ENCODE results near the gene TRDMT1.

Gene TRDMT1

DNA sequence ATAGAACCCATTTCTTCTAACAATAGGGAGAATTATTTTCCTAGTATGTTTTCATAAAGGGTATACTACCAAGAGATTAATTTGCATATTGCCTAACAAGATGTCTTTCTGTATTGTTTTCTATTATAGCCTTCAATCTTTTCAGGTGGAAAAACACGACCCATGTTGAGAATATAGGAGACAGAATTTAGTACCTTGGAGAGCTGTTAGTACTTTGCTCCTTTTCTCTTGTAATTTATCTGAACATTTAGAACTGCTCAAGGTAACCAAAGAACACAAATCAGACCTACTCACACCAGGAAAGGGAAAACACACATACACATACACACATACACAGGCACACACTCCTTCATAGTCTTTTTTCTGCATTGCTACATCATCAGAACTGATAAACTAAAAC, 7.8 kb upstream of the TRDMT1 start:
- no peak for DNase-seq

DNA sequence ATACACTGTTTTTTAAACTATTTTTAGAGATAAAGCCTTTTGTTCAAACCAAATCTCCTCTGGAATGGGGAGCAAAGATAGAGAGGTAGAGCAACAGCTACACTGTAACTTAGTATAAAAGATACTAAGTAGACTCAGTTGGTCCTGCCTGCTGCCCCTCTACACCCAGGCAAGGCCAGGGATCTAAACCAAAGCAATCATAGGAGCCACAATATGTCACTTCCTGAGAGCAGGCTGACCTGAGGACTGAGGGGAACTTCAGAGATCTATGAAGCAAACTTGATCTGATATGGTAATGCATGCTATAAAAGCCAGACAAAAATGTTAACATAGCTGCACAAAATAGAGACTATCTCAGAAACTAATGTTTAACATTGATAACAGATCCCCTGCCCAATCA, 7.0 kb upstream of the TRDMT1 start:
- no peak for DNase-seq

DNA sequence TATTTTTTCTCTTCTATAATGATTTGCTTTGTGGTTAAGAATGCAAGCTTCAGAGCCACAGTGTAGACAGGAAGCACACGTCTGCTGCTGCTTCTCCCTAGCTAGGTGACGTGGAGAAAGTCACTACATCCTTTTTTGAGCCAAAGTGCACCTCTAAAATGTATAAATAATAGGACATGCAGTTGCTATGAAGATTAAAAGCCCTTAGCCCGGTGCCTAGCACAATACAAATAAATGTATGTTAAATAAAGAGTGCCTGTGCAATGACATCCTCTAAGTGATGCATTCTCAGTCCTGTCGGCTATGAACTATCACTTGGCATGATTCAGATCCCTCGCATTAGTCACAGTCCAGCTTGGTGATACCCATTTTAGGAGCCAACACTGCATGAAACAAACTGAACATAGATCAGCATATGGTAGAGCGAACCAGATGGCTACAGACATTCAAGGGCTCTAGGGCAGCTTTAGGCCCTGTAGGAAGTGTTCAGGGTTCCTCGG, 4.8 kb upstream of the TRDMT1 start:
- DNase-seq, result no peak

DNA sequence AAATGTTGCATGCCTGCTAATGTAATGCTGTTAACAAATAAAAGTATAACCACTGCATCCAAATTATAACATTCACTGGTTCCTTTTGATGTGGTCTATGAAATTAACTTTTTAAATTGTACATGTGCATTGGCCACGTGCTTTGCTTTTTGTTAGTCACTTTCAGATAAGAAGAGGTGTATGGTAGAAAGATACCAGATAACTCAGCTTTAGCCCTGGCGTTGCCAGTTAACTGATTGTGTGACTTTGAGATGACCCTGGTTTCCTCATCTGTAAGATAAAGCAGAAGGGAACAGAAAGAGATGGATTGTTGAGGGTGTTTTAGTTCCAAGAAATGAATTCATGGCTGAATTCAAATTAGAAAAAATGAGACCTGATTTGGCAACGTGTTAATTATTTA, 1.9 kb upstream of the TRDMT1 start:
- DNase-seq, result no peak

DNA sequence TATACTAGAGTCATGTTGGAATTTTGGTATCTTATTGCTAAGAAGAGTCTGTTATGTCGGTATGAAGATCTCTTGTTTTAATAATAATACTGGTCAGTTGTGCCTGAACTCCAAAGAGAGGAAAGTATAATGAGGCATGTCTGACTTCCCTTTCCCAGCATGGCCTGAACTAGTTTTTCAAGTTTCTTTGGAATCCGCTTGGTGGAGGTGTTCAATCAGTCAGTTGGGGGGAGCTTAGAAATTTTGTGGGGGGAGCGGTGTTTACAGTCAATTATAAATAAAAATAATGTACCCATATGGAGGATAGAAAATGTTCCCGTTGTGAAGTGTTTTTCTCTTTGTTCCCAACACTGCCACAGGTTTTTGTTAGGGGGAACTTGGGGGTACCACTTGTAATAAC, 1.5 kb upstream of the TRDMT1 start:
- DNase-seq, result no peak

DNA sequence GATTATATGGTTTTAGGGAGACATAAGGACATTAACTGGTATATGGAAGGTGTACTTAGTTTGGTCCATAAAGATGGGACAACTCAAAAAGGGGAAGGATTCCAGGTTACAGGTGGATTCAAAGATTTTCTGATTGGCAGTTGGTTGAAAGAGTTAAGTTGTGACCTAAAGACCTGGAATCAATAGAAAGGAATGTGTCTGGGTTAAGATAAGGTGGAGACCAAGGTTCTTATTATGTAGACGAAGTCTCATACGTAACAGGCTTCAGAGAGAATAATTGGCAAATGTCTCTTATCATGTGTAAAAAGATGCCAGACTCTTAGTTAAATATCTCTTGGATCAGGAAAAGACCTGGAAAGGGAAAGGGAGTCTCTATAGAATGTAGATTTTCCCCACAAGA, 1.0 kb upstream of the TRDMT1 start:
- no peak for DNase-seq

DNA sequence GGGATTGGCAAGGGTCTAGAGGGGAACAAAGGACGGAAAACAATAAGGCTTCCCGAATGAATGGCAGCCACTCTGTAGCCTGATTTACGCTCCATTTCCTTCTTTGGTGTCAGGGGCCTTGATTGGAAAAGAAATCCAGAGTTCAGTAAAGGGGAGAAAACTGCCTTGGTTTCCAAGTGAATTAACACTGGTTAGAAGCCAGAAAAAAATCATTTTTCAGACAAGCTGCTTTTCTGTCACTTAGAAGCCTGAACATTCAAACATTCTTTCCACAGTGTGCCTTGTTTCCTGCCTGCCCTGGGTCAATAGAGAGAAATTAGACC, 283 bp upstream of the TRDMT1 start:
- DNase-seq, result no peak

DNA sequence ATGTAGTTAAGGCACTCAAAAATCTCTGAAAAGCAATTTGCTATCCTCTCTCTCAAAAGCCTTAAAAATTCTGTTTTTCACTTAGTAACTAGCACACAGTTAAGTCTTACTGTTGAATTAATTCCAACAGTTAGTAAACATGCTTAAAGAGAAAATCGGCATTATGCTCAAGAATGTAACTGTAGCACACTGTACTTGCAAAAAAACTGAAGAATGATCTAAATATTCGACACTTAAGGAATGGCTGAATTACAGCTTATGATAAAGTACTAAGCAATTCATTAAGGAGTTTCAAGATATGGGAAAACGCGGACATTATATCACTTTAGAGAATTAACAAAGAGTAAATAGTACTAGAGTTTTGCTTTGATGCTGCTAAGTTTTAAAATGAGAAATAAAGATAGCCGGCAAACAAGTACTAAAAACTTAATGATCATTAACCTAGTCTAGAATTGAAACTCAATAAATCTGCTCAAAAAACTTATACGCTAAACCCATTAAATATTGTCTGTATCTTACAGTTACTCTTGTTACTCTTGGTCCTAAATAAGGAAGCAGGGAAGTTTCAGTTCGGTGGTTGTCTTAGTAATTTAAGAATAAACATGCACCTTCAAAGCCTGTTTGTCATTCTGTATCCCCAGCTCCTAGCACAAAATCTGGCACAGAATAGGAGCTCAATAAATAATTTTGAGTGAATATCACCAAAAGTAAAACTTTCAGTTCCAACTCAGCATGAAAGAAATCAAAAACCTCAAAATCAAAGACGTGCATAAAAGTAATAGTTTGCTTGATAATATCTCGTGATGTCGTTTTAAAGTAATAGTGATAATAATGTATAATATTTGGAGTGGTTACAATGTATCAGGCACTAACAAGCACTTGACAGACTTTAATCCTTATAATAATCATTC, 1.2 kb downstream of the TRDMT1 start:
- no peak for DNase-seq

DNA sequence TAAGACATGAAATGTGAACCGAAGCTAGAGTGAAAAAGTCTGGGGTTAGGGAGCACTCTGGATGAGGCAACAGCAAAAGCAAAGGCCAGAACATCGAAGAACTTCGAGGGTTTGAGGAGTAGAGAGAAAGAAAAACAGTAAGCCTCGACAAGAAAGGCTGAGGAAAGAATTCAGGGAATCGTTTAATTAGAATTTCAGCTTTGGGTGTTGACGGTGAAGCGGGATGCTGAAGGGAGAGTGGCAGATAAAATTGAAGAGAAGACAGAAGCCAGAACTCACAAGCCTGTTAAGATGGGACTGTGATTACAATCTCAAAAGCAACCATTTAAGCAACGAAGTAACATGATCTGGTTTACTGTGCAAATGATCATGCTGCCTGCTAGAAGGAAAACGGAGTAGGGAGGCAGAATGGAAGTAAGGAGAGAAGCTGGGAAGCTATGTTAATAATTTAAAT, 2.1 kb downstream of the TRDMT1 start:
- no peak for DNase-seq

DNA sequence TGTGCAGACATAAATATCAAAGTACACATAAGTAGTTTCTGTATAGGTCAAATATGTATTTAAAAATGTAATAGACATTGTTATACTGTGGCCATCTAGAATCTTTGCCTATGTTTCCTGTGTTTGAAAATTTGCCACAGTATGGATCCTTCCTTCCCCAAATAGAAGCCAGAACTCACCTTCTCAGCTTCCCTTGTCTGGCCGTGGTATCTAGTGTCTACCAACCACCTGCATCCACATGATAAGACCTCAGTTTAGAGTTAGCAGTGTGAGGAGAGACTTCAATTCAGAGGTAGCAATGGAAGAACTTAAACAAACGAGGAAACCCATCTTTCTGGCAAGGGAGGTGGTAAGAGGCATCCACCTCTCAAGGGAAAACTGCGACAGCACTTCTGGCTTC, 4.9 kb downstream of the TRDMT1 start:
- no peak for DNase-seq

DNA sequence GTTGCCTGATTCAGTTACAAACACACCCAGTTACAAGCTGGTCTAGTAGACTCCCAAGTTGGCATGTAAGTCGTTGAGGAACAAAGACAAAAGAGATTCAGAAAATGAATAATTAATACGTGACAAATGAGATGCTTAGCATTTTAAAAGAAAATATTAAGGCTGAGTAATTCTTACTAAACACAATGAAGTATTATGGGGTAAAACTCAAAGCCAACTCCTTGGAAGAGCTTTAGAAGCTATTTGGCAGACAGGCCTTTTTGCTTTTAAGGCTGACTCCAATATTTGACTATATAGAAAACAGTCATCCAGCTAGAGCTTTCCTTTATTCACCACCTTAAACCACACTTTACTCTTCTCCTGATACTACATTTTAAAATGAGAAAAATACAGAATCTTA, 5.4 kb downstream of the TRDMT1 start:
- no peak for DNase-seq

DNA sequence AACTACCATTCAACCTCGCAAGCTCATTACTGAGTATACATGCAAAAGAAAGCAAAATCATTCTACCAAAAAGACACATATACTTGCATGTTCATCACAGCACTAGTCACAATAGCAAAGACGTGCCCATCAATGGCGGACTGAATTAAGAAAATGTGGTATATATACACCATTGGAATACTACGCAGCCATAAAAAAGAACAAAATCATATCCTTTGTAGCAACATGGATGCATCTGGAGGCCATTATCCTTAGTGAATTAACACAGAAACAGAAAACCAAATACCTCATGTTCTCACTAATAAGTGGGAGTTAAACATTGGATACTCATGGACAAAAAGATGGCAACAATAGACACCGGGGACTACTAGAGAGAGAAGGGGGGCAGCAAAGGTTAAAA, 6.4 kb downstream of the TRDMT1 start:
- no peak for DNase-seq

DNA sequence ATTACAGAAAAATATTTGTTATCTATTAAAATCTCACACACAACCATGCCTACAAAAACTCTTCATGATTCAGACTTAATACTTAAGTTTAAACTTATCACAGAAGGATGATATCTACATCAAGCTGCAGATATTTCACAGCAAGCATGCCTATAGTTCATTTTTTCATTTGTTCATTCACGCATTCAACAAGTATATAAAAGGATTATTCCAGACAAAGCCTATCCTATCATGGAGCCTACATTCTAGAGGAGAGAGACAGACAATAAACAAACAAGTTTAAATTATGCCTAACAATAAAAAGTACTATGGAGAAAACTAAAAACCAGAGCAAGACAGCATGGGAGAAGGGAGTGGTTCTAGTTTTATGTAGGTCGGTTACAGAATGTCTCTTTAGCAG, 10.9 kb downstream of the TRDMT1 start:
- no peak for DNase-seq

DNA sequence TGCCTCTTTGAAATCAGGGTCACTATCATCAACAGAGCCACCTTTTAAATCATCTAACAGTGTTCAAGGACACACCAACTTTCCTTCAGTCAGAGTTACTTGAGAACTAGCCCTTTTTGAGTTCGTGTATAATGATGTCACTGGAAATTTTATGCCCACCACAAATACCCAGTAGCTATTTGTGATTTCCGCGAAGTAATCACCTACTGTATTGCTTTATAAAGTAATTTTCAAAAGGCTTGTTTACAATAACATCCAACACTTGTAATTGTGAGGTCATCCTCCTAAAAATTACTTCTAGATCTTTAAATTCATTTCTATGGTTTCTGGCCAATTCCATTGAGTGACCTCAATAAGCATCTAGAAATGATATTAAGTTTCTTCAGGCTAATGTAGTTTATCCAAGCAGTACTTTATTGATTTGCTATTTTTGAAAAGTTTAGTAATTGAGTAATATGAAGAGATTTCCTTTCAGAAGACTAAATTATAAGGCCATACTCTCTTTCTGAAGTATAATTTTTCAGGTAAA, 12.8 kb downstream of the TRDMT1 start:
- no peak for DNase-seq

DNA sequence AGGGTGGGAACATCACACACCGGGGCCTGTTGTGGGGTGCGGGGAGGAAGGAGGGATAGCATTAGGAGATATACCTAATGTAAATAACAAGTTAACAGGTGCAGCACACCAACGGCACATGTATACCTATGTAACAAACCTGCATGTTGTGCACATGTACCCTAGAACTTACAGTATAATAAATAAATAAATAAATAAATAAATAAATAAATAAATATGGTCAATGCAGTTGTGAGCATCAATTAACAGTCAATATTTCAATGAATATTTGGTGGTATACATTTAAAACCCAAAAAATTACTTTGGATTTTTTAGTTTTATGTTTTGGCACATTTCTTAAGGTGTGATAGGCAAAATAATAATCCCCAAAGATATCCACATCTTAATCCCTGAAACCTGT, 15.6 kb downstream of the TRDMT1 start:
- DNase-seq, result no peak

DNA sequence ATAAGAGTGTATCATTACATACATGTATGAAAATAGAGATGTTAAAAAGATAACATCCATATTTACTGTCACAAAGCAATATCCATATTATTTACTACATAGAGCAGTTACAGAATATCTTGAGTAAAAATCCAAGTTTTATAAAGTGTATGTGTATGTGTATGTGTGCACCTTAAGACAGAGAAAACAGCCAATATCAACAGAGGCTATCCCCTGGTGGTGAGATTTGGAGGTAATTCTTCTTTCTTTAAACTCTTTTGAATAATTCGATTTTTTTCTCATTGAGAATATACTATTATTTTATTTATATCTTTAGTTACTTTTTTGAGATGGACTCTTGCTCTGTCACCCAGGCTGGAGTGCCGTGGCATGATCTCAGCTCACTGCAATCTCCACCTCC, 18.4 kb downstream of the TRDMT1 start:
- DNase-seq, result no peak

DNA sequence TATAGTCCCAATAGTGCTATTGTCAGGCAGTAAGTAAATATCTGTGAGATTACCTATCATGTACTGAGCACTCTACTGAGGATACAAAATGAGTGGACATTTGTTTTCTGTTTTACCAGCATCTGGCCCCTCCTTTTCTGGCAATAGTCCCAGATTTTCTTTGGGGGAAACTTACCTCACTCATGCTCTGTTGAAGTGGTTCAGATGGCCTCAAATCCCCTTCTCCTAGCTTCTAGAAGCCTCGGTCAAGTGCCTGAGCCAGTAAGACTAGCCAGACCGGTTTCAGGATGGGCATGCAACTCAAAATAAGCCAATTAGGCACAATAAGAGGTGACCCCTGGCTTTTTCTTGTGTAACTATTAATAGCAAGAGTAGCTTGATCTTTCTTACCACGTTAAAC, 19.7 kb downstream of the TRDMT1 start:
- DNase-seq, result no peak

DNA sequence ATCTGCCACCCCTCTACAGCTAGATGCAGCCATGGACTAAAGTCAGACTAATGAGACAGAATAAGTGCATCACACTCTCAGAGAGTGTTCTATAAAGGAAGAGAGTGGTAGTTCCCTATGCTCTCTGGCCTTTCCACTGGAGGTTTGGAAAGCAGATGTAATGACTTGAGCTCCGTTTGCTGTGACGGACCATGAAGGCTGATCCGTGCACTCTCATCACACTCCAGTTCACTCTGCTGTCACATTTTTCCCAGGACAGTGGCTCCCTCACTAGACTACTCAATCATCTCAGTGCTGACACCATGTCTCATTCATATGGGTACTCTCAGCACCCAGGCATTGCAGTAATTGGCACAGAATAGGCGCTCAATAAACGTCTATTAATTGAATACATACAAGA, 20.4 kb downstream of the TRDMT1 start:
- DNase-seq, result no peak

DNA sequence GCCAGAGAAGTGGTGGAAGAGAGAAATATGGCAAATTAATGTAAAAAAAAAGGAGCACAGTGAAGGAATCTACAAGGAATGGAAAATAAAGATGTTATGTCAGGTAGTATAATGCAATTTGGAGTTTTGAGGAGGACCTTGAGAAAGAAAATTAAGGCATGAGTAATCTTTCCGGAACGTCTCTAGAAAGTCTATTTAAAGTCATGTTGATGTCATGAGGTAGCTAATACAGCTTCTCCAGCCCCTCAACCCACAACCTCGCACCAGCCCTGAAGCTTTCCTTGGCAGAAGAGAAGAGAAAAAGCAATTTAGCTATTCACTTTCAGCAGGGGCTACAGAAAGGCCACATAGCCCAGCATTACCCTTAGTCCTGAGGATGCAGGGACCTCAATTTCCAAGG, 22.5 kb downstream of the TRDMT1 start:
- DNase-seq, result no peak

DNA sequence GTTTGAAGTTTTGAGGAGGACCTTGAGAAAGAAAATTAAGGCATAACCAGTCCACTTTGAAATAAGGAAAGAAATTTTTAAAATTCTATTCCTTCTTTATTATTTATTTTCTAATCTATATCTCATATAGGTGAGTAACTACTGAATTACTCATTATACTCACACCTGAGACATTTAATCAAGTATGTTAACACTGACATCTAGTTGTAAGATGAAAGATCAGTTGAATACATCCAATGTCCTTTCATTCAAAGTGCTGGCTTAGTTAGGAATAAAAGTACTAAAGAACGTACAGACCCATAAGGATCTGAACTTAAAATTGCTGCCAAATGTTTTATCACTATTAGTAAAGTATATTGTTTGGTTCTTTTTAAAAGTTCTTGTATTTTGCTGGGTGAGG, 23.5 kb downstream of the TRDMT1 start:
- DNase-seq, result no peak

DNA sequence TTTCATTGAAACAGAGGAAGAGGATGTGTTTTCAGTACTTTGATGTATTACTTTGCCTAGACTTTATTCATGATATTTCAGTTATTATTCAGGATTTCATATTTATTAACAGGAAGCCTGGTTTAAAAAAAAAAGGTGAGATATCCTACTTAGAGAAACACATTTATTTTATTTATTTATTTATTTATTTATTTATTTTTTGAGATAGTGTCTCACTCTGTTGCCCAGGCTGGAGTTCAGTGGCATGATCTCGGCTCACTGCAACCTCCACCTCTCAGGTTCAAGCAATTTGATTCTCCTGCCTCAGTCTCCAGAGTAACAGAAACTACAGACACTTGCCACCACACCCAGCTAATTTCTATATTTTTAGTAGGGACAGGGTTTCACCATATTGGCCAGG, 24.5 kb downstream of the TRDMT1 start:
- no peak for DNase-seq

DNA sequence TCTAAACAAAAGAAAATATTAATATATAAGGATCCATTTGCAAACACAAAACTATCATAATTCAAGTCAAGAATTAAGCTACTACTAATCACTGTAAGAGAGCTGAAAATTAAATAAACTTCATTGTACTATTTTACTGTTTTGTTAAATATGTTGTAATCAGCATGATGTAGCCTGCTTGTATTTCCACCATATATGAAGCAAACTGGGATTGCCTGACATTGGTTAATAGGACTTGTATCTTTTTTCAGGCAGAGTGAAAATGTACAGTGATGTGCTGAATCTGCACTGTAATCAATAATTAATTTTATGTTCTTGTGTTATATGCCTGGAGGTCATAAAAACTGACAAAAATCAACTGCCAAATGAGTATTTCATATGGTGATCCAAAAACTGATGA, 25.4 kb downstream of the TRDMT1 start:
- DNase-seq, result no peak

DNA sequence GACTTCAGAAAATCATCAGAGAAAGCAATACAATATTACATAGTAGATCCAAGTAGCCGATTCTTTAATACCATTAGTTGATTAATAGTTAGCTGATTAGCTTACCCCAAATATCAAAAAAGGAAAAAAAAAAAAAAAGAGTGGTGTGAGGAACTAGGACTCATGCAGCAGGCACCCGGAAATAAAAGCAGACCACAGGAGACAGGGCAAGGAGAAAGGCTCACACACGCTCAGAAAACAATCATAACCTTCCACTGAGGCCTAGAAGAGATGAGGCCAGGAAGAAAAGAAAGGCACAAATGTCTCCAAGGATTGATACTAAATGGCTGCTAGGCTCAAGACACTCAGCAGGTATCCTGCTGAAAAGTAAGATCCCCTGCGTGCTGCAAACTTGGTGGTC, 25.9 kb downstream of the TRDMT1 start:
- DNase-seq, result no peak

DNA sequence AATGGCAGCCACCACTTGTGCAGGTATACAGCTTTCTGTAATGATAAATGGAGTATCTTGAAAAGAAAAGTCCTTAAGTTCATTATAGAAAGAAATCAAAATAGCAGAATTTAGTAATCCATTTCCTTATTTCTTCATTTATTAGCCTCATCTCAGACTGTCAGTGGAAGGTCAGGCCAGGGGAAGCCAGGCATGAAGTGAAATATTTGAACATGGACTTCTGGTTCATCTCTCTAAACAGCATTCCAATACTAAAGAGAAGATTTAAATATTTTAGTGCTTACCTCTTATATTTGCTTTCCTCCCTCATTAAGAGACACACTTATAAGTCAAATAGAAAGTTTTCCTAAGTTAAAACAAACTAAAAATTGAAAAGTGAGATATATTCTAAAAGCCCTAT, 26.8 kb downstream of the TRDMT1 start:
- DNase-seq, result no peak

DNA sequence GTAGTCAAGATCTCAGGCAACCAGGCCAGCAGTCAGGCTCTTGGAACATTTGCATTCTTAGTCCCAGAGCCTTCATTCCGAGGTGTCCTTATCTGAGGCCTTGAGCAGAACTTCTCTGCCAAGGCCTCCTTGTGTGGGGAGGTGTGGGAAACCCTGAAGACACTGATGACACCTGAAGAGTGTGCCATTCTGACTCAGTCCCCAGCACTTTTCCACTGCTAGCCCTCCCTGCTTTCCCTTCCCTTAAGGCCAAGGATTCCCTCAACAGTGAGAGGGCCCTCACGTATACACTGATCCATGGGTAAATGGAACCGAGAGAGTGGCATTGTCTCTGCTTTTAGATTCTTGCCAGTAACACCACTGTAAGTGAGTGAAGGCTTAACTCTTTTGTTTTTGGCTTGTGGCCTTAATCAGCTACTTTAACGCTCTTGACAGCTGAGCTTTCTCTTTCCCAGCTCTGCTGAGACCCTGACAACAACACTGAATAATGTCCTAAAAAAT, 30.3 kb downstream of the TRDMT1 start:
- no peak for DNase-seq
